Skin of body (tissue), 2 donors: ENCODE measurements around the gene GSG1. TPM values are rescaled to one million over a fixed set of nuclear protein-coding genes. Genes with fewer than 3 reads are reported as not detected.
"Not testable (repeated sequence)": the region's sequence is repeated elsewhere in the genome, so short reads cannot be mapped to it uniquely, and the experiment has no call there.

Experiments used
- DNase-seq: peaks from one replicate; lab custom pipeline; 2025; lab: John Stamatoyannopoulos, UW
- total RNA-seq: library from RNA; depleted of rRNA; stranded (reverse); fragments of >200 nt; gene quantifications from one replicate; pipeline ENCODE4 v1.2.3, GENCODE V29; 2014

GSG1 gene
- total RNA-seq, 1 donor from 2014 or later: 0.89 TPM

GRCh38 chr12:13093191-13093847, 10.1 kb downstream of the GSG1 start:
- no peak for DNase-seq

GRCh38 chr12:13091832-13092231, 11.6 kb downstream of the GSG1 start:
- no peak for DNase-seq

DNA sequence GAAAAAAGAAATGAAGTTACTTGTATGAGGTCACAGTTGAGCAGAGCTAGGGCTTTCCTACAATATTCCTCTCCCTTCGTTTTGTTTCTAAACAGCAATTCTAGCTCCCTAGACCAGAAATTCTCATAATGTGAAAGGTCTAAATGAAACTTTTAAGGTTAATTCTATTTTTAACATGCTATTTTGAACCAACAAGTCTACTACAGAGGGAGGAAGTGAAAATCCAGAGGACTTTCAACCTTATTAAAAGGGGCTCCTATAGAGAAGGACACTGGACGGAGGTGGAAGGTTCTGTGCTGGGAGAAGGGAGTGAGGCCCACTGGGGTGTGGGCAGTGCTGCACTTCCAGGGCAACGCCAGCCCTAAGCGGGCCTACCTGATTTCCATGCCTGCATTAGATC, 13.4 kb downstream of the GSG1 start:
- no peak for DNase-seq

- DNase-seq: no peak
These were observed 15.0 kb downstream of the GSG1 start for GRCh38 chr12:13088496-13088895.

DNA sequence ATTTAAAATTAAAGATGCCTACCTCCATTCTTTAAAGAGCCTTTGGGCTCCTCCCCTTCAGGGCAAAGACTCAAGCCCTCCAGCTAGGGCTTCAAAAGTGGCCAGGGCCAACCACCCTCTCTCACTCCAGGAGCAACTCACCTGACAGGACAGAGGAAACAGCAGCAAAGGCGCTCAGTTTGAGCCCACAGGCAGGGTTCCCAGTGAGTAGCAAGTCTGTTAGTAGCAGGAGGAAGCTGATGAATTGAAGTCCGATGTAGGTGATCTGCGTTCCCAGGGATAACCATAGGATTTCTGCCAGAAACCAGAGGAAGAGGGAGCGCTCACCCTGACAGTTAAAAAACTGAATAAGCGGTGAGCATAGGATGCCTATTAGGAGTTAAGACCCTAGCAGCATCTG, 15.7 kb downstream of the GSG1 start:
- no peak for DNase-seq

DNA sequence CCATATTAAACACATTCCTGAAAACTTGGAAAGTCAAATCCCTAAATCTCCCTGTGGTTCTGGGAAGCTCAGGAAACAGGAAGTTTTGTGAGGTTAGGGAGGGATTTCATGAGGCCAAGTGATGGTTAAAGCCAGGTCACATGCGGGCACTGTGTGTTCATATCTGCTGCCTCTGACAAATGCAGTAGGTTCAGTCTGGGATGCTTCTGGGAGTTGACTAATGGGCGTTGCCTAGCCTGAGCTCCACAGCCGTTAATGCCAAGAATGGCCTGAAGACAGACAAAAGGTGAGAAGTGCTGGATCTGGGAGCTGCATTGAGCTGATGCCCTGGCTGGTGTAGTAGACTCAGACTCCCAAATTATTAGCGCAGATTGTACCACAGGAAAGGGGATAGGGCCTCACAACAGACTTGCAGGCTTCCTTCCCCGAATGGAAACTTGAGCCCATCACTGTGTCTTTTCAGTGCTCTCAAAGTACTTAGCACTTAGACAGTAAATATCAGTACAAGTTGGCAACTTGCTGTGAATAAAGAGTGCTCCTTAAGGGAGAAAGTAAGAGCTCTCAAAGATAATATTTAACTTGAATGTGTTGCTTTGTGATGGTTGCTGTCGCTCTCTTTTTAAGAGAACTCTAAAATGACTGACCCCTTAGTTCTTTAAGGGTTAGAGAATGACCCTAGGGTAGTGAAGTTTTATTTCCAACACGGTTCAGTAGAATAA, 17.3 kb downstream of the GSG1 start:
- DNase-seq: no peak

DNA sequence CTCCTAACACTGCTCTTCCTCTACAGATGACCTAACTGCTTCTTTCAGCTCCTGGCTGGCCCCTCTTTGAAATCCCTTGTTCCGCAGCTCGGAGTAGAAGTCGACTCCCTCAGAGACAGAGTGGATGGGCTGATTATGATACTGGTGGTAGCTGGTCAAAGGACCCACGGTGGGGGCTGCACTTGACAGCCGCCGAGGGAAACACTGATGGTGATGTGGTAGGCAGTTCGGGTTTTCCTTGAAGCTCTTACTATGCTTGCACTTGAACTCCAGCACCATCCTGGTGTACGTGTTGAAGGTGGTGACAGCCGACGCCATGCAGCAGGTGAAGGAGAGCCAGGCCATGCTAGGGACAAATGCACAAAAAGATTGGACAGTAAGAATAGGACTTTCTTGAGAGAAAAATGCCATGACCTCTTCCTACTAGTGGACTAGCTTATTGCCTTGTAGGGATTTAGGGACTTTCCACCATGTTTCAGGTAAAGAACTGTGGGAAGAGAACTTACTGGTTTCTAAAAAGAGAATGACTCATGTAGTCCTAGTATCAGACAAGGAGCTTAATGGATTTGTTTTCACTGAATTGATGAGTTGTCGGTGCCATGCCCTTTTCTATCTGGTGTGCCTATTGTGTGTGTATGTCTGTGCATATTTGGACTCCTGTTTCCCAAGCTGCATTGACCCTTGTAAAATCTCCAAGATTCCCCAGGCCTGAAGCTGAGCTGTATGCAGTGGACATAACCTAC, 18.4 kb downstream of the GSG1 start:
- DNase-seq: no peak

DNA sequence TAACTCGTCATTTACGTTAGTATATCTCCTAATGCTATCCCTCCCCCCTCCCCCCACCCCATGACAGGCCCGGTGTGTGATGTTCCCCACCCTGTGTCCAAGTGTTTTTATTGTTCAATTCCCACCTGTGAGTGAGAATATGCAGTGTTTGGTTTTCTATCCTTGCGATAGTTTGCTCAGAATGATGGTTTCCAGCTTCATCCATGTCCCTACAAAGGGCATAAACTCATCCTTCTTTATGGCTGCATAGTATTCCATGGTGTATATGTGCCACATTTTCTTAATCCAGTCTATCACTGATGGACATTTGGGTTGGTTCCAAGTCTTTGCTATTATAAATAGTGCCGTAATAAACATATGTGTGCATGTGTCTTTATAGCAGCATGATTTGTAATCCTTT, 19.8 kb downstream of the GSG1 start:
- DNase-seq: not testable (repeated sequence)

GRCh38 chr12:13082861-13083260, 20.6 kb downstream of the GSG1 start:
- no peak for DNase-seq

GRCh38 chr12:13080266-13080665, 23.2 kb downstream of the GSG1 start:
- no peak for DNase-seq

- DNase-seq: no peak
These were observed 24.0 kb downstream of the GSG1 start for GRCh38 chr12:13079440-13079906.

DNA sequence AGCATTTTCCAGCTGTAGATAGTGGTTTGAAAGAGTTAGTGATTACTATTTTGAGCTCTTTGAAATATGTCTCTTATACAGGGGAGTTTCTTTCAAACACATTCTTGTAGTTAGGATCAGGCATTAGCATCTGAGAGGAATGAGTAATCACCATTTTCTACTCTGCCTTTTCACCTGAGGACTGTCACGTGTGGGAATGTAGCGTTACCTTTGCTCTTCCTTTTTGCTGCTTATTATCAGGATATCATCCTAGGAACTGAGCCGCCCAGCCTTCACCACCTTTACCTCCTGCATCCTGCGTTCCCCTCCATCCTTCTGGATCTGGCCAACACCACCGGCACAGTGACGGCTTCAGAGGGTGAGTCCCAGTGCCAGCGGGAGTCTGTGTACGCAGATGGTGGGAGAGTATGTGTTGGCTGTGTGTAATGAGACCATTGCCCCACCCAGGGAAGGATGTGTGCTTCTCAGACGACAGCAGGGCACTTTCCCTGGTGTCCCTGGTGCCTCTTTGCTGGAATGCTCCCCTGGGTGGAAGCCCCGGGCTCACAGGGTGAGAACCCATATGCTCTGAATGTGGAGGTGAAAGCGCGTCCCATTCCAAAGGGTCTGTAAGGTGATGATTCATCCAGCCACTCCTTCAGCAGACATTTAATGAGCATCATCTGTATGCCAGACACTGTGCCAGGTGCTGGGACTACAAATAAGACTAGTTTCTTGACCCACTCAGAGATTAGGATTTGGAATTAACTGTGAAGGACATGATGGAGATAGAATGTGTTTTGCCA, 27.5 kb downstream of the GSG1 start:
- DNase-seq: no peak

DNA sequence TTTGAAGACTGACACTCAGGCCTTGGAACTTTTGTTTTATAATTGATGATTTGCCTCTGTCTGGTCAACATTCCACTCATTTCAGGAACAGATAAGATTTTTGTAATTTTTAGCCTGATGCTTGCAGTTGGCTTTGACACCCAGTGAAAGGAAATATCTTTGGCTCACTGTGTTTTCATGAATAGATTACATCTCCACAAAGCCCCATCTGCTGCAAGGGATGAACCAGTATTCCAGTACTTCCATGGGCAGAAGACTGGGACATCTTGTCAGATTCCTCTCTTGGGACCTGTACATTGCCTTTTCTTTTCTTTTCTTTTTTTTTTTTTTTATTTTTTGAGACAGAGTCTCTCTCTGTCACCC, 28.4 kb downstream of the GSG1 start:
- DNase-seq: no peak

GRCh38 chr12:13074396-13075117, 28.9 kb downstream of the GSG1 start:
- DNase-seq: no peak

DNA sequence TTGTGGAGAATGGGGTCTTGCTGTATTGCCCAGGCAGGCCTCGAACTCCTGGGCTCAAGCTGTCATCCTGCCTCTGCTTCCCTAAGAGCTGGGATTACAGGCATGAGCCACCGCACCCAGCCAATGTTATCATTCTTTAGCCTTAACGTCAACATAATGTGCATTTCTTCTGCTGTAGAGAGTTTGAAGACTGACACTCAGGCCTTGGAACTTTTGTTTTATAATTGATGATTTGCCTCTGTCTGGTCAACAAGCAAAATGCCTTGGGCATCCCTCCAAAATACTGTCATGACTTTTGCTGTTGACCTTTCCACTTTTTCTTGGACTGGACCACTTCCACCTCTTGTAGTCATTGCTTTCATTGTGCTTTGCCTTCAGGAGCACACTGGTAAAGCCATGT, 30.3 kb downstream of the GSG1 start:
- no peak for DNase-seq

GRCh38 chr12:13071305-13072280, 31.9 kb downstream of the GSG1 start:
- DNase-seq: no peak

GRCh38 chr12:13069380-13069779, 34.1 kb downstream of the GSG1 start:
- peak; percentile 12 for DNase-seq

DNA sequence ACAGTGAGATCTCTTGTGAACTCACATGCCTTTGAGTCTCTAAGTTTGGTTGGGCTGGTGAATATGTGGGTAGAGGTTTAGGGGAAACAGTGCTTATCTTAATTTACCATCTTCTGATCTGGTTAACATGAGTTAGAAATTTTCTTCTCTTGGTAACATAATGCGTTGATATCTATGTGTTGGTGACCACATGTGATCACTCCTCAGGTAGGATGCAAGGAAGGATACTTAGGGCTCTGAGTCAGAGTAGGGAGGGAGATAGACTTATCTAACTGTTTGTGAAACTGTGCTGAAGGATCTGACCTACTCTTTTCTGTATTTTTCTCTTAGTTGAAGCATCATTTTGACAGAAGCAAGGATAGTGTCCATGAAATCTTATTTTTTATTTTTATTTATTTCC, 36.1 kb downstream of the GSG1 start:
- DNase-seq: no peak

- no peak for DNase-seq
These were observed 37.0 kb downstream of the GSG1 start for GRCh38 chr12:13066459-13066858.

GRCh38 chr12:13066014-13066413, 37.5 kb downstream of the GSG1 start:
- DNase-seq: peak; percentile 25
